SHP77 treated with DMSO at 0.1 percent for 48 hours (cell line): Measurements from ENCODE around the gene SLC12A7.

Experiments
- DNase-seq: peaks from one replicate; lab custom pipeline; 2025; lab: John Stamatoyannopoulos, UW

SLC12A7 gene

DNA sequence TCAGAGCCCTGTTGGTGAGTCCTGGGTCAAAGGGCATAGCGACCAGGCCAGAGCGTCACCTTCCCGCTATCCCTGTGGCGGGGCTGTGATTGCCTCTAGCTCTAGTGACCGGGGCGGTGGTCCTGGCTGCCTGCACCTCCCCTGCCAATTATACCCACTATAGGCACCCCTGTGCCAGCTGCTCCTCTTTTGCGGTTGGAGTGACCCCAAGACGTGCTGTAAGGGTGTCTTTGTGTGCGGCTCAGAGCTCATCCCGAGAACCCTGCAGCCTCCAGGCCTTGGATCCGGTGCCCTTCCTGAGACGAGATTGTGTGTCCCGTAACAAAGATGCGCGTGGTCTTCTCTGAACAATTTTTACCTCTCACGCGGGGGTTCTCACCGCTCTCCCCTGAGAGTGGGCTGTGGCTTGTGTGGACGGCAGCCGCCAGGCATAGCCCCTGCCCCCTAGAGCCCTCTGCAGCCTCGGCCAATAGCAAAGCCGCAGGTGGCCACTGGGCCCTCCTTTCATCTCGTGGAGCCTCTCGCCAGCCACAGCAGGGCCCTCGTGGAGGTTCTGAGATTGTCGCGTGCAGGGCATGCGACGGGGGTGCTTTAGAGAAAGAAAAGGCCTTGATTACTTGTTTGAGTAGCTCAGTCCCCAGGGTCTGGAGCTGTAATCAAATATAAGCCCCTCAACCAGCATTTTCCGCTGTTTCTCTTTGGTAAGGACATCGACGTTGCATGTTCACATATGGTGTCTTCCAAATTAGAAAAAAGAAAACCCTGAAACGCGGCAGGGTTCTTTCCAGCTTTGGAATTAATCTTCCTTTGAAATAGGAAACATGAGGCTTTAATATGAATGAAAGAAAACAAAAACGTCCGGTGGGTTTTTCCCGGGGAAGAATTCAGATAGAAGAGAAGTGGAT is 92.6 kb downstream of the SLC12A7 start:
- DNase-seq, result no peak

DNA sequence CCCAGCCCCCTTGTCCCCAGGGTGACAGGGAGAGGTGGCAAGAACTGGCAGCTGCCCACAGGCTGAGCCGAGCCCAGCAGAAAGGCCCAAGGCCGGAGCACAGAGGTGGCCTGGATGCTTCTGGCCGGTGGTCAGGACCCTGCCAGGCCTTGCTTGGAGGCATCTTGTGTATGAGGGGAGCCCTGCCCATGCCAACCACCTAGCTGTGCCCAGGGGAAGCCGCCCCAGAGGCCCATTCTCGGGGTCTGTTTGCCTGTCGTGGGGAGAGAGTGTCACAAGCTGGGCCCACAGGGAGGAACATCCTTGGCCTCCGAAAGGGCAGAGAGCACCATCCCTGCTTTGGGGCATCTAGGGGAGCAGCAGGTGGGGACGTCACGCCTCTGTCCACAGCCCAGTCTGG is 93.3 kb downstream of the SLC12A7 start:
- DNase-seq, result no peak

DNA sequence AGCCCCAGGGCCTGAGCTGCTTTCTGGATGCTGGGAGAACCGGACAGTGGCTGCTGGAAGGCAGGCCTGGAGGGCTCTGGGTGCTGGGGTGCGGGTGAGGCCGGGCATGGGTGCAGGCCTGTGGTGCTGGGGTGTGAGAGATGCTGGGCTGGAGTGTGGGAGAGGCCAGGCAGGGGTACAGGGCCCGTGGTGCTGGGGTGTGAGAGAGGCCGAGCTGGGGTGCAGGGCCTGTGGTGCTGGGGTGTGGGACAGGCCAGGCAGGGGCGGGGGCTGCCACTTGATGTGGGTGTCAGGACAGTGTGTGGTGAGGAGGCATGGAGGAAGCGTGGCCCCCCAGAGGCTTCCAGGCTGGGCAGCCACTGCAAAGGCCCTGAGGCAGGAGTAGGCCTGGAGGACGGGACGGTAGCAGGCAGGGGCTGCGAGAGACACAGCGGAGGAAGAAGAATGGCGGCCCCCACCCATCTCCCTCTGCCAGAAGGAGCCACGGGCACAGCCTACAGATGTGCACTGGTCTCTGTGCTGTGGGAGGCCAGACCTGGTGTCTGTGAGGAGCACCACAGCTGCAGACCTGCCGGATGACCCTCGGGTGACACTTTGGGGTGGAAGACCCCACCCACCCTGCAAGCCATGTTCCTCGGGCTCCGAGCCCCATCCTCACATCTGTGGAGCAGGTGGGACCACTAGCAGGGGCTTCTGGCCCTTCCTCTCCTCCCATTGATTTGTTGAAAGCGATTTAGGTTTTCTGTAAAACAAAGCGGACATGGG is 94.0 kb downstream of the SLC12A7 start:
- DNase-seq, result no peak

DNA sequence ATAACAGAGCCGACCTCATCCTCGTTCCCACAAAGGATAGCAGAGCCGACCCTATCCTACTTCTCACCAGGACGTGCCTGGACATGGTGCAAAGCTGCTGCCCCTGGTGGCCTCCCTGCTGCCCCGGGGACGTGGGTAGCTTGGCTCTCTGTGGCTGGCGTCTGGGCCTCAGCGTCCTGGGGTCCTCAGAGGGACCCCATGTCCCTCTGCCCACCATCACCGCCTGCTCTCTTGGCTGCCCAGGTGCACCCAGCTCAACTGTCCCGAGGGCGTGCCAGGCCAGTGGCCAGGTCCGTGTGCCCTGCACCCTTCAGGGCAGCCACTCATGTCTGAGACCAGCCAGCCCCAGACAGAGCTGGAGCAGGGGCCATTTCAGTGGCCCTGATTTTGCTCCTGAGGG is 94.8 kb downstream of the SLC12A7 start:
- DNase-seq, result no peak

DNA sequence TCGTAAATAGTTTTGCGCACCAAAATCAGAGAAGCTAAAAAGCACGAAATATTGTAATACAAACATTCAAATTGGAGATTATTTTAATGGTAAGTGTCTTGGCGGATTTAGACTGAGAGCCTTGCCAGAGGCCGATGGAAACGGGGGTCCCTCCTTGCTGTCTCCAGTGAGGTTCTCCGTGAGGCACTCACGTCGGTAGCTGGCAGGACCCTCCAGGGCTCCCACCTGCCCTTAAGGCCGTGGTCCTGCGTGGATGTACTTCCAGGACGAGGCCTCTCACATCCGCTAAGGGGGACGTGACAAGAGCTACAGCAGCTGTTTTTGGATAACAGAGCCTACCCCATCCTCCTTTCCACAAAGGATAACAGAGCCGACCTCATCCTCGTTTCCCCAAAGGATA is 95.4 kb downstream of the SLC12A7 start:
- DNase-seq, result no peak

DNA sequence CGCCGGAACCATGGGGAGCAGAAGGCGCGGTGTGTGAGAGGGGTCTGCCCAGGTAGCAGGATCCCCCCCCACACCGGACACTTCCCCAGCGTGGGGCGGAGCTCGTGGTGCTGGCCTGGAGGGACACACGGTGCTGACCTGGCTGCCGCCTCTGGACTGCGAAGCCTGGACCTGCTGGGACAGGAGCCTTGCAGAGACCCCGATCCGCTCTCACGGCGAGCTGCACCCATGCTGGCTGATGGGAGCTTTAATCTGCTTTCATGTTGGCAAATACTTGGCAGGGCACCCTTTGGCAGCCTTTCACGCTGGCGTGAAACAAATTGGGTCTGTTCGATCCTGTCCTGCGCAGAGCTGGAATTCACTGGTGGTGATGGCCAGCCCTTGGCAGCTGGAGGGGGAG is 95.8 kb downstream of the SLC12A7 start:
- no peak for DNase-seq

DNA sequence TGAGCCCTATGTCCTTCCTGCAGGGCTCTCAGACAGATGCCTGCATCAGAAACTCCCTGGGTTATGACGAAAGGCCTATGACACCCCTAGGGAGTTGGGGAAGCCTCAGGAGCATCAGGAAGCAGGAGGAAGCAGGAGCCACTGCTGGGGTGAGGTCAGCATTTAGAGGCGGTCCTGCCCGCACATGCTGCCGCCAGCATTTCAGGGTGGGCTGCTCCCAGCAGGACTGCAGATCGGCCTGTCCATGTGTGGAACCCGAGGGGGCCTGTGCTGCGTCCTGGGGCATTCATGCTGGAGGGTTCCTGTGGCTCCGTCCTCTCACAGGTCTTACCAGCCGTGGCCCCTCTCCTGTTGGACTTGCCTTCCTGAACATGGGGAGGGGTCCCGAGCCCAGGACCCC is 96.4 kb downstream of the SLC12A7 start:
- no peak for DNase-seq

DNA sequence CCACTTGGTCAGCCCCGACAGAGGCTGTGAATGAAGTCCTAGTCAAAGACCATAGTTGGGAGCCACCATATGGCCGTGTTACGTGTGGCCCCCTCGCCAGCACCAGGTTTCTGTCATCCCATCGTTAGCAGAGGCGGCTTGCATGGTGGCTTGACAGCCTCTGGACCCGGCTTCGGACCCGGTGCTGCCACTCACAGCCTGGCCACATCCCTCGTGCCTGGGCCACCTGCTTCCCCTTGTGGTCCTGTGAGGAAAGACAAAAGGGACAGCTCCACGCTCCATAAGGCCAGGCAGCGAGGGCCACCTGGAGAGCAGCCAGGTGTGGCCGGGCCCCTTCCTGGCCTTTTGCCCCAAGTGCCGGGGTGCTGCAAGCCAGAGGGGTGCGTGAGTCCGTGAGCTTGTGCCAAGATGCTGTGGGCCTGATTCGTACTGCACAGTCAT is 97.1 kb downstream of the SLC12A7 start:
- DNase-seq, result no peak

DNA sequence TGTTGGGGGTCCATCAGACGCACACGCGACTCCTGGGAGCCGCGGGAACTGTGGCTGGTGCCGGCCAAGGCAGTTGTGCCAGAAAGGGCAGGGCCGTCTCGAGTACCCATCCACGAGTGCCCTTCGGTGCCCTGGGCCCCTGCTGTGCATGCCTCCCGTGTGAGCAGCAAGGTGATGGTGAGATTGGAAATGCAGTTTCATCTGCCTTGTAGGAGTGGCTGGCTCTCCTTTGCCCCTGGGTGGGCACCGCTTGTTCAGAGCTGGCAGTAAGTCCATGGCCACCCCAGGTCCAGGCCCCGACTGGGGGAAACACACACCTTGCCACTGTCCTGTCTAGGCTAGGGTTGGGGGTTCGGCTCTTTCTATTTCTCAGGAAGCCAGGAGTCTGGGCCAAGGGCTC is 97.5 kb downstream of the SLC12A7 start:
- DNase-seq, result no peak

DNA sequence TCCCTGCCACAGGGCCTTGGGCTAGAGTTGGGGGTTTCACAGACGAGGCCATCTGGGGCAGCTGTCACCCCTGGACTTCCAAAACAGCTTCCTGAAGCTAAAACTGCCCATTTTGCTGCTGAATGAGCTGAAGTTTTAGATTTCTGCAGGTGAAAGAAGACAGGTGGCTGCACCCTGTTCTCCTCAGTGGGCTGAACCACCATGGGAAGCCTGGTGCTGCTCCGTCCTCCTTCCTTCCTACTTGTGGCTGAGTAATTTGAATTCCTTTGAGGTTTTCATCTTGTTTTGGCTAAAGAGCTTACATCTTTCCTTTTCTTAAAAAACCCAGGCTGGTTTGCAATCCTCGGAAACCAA is 97.9 kb downstream of the SLC12A7 start:
- no peak for DNase-seq

DNA sequence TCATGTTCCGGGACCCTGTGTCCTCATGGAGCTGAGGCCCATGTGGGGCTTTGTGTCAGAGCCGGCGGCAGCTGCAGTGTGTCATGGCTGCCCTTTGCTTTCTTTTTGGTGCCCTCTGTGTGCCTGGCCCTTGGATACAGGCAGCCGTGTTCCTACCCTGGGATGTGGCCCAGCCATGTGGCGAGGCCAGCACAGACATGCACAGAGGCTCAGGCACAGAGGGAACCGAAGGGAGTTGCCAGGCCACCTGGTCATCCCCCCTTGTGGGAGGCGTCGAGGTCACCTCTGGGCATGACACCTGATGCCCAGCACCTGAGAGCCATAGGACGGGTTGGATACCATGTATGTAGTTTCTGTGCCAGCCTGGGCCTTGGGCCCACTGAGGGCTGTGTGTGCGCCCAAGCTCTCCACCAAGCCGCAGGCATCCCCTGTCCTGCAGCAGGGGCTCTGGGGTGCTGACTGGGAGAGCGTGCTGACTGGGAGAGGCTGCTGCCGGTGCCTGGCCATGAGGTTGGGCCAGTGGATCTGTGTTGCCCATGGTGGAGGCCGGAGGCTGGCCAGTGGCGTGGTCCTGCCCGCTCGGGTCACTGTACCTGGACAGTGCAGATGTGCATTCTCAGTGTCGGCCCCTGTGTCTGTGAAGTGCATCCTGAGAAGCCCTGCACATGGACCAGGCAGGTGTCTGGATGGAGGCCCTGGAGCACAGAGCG is 98.5 kb downstream of the SLC12A7 start:
- DNase-seq, result no peak

DNA sequence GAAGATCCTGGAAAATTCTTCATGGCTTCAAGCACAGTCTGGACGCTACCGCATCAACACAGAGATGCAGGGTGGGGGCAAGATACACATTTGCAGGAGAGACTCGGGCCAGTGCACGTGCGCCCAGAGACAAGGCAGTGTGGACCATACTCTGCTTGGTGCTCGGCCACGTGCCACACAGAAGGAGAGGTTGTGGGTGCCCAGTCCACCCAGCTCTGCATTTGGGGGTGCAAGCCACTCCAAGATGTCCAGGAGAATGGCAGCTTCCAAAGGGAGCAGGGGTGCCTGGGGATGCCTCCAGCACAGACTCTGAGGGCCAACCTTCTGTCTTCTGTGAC is 99.0 kb downstream of the SLC12A7 start:
- no peak for DNase-seq

DNA sequence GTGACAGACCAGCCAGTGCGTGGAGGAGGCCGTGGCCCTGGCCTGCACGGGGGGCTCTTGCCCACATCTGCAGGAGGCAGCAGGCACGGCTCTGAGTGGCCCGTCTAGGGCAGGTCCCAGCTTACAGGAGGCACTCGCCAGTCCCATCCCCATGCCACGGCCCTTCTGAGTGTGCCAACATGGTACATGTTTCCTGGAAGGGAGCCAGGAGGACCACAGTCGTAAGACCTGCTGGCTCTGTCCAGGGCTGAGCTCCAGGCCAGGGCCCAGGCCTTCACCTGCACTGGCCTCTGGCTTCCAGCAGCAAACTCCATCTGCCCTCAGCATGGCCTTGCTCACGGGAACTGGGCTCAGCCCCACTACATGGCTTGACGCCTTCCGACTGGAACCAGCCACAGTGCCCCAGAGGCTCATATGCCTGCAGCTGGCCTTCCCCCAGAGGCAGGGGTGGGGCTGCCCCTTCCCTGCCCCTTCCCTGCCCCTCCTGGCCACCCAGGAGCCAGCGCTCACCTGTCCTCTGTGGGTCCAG is 99.5 kb downstream of the SLC12A7 start:
- no peak for DNase-seq

DNA sequence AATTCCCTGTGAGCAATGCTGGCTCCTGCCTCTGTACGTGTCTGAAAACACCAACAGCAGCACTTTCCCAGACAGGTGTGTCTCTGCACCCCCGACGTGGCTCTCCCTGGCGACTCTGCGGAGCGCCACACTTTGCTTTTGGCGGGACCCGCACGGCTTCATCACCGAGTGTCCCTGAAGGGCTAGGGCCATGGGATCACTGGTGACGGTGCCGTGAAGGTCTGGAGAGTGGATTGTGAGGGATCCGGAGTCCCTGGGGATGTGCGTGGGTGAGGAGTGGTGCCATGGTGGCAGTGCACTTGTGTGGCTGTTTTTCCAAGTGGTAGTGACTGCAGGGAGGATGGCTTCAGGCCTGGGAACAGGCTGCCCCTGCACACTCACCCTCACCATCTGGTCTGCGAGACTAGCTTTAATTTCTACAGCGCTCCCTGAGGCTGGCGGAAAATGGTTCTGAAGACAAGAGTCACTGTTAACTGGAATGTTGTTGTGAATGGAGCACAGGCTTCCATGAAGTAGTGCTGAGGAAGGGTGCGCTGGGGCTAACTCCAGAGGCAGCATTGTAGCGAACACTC is 100.0 kb downstream of the SLC12A7 start:
- no peak for DNase-seq

DNA sequence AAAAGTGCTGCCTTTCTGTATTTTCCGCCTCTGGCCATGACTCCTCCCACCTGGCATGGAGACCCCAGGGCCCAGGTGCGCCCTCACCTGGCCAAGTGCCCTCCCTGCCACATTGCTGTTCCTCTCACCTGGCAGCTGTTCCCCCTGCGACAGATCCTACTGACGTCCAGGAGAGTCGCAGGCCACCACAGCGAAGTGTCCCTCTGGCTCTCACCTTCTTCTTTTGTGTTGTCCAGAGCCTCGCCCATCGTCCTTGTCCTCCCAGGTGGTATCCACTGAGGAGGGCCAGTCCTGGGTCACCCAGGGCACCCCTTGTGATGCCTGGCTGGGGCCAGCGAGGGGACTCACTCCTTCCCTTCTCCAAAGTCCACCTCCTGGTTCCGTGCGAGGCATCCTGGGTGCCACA is 100.6 kb downstream of the SLC12A7 start:
- DNase-seq, result peak; percentile 28

DNA sequence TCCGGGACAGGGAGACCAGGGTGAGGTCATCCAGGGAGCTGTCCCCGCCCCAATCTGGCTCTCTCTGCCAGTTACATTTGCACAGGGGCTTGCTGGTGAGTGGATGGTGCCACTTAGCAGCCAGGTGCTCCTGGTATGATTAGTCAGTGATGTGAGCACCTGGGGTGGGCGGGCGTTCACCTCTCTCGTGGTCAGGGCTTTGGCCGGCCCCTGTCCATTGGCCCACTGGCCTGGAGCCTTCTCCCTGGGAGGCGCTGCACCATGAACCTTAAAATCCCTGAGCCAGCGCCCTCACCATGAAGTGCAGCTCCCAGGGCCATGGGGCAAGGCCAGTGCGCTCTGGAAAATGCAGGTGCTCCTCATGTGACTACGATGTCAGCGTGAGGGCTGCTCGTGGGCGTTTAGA is 101.2 kb downstream of the SLC12A7 start:
- DNase-seq, result no peak

DNA sequence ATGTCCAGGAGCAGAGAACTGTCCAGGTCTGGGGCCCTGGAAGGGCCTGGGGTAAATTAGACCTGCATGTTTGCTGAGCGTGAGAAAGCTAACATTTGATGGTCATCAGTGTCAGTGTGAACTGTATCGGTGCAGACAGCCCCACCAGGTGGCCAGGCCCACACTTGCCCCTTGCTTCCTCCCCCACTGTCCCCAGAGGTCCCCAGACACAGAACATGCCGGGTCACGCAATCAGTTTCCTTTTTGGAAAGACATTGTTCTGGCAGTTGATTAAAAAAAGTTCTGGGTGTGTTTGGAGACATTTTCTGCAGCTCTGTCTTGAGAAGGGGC is 101.7 kb downstream of the SLC12A7 start:
- DNase-seq, result no peak

DNA sequence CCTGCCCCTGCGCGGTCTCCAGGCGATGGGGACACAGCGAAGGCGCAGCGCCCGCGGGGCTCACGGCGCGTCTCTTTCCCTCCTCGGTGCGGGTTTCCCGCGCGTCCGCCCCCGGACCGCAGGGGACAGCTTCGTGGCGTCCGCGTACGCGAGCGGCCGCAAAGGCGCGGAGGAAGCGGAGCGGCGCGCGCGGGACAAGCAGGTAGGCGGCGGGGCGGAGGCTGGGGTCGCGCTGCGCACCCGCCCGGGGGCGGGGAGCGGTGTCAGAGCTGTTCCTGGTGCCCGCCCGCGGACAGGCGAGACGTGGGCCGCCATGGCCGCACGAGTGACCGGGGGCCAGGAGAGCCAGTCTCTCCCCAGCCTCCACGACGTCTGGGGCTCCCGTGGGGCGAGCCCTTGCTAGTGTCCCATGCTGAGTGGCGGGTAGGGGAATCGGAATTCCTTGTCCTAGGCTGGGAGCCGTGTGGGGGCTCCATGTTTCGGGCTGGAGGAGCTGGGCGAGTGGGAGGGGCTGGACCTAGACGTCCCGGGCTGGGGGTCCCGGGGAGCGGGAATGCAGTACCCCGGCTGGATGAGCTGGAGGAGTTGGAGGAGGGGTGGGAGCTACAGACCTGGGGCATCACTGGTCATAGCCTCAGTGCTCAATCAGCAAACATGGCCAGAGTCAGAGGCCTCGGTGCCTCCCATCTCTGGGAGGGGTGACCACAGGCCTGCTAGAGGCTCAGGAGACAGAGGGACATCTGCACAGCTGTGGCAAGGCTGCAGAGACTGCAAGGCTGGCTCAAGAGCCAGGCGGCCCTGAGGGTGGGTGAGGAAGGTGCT is 102.3 kb downstream of the SLC12A7 start:
- DNase-seq, result no peak

DNA sequence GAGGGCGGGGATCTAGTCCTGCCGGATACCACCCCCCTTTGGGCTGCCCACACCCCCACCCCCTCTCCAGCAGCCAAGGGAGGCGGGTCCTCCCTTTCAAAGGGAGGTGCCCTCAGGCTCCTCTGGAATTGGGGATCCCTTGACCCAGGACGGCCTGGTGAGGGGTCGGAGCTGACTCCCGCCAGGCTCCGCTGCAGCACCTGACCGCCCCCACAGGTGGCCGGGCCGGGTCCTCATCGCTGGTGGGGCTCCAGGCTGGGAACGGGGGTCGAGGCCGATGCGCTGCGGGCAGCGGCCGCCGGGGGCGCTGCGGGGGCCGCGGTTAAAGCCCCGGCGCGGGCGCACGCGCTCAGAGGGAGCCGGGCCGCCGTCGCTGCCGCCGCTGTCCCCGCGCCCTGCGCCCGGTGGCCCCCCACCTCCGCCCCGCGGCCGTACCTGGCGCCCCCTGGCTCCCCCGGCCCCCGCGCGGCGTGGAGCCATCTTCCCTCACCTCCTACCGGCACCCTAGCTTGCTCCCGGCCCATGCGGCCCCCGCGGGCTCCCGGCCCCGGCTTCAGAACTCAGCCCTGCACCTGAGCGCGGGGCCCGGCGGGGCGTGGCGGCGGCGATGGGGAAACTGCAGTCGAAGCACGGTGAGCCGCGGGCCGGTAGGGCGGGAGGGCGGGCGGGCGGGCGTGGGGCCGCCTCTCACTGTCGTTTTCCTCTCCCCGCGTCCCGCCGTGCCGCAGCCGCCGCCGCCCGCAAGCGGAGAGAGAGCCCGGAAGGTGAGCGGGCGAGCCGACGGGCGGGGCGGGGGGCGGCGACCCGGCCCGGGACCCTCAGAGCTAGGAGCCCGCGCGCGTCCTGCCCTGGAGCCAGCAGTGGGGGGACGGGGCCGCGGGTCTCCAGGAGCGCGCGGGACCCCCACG is 103.2 kb downstream of the SLC12A7 start, which contains the start of gene NKD2:
Gene NKD2, plus strand, starts transcription at position 352 of the 908 bp plus-strand sequence. Its CDS starts 256 bp downstream, at position 608.
- DNase-seq, result no peak
